HUES64 (cell line): ENCODE results near the gene RFX2.
"Not testable (repeated sequence)": the region's sequence is repeated elsewhere in the genome, so short reads cannot be mapped to it uniquely, and the experiment has no call there.

ENCODE experiments used
- H3K27ac ChIP-seq: 2 replicates; pipeline ENCODE4 v1.7.0; 2013; ENCODE audit warnings: low read depth, low read length, inconsistent platforms
- H3K27me3 ChIP-seq: 2 replicates; pipeline ENCODE4 v1.6.1; 2013; ENCODE audit warnings: mild to moderate bottlenecking, low read length; ENCODE audit not compliant: insufficient read depth
- H3K36me3 ChIP-seq: 2 replicates; pipeline ENCODE4 v1.6.1; 2013; ENCODE audit warnings: mild to moderate bottlenecking, low read length; ENCODE audit not compliant: insufficient read depth
- H3K4me1 ChIP-seq: 2 replicates; pipeline ENCODE4 v1.6.1; 2013; ENCODE audit warnings: mild to moderate bottlenecking, low read length, moderate library complexity; ENCODE audit not compliant: insufficient read depth
- H3K4me3 ChIP-seq: 2 replicates; pipeline ENCODE4 v1.5.1; 2013; ENCODE audit warnings: mild to moderate bottlenecking, low read length, moderate library complexity
- H3K9ac ChIP-seq: 2 replicates; pipeline ENCODE4 v1.6.1; 2013; ENCODE audit warnings: mild to moderate bottlenecking, low read depth, low read length
- H3K9me3 ChIP-seq: 2 replicates; pipeline ENCODE4 v1.6.1; 2013; ENCODE audit warnings: low read depth, low read length; ENCODE audit not compliant: insufficient read depth
- WGBS: fragments of 150-250, 120-280 bp; methylation state at CpG from one replicate; pipeline ENCODE4 v1.1.7; 2013; ENCODE audit warnings: missing lambda C conversion rate; 5-methylcytosine and 5-hydroxymethylcytosine counted together

The RFX2 gene

GRCh38 chr19:6032381-6032780 lies 77.9 kb downstream of the RFX2 start:
- Histone ChIP-seq H3K4me3 (no peak overlapping the region), H3K9me3 (no peaks in the 10 kb centered on the region), H3K4me1 (no peaks in the 10 kb centered on the region), H3K9ac (no peak overlapping the region), H3K27ac (no peak overlapping the region), H3K27me3 (no peaks in the 10 kb centered on the region), H3K36me3 (no peaks in the 10 kb centered on the region)
- 81% methylated on average over 4 of the region's 4 CpGs for WGBS

GRCh38 chr19:6030214-6030507 lies 80.1 kb downstream of the RFX2 start:
- Histone ChIP-seq H3K27me3 (no peaks in the 10 kb centered on the region), H3K36me3 (no peaks in the 10 kb centered on the region), H3K4me3 (no peak overlapping the region), H3K9ac (no peak overlapping the region), H3K4me1 (no peaks in the 10 kb centered on the region), H3K9me3 (no peaks in the 10 kb centered on the region), H3K27ac (no peak overlapping the region)
- 81% methylated on average over 3 of the region's 3 CpGs for WGBS

GRCh38 chr19:6026390-6027227 lies 83.7 kb downstream of the RFX2 start:
- H3K9me3 ChIP-seq = no peaks in the 10 kb centered on the region
- no peaks in the 10 kb centered on the region for H3K27me3 ChIP-seq
- WGBS = 94% methylated on average over 30 of the region's 30 CpGs
- H3K4me3 ChIP-seq = no peak overlapping the region
- H3K27ac ChIP-seq = no peak overlapping the region
- H3K36me3 ChIP-seq = no peaks in the 10 kb centered on the region
- no peak overlapping the region for H3K9ac ChIP-seq
- no peaks in the 10 kb centered on the region for H3K4me1 ChIP-seq

GRCh38 chr19:6024756-6025155 lies 85.5 kb downstream of the RFX2 start:
- H3K4me1 ChIP-seq, H3K4me3 ChIP-seq, H3K9me3 ChIP-seq, H3K27ac ChIP-seq, H3K36me3 ChIP-seq, H3K27me3 ChIP-seq, H3K9ac ChIP-seq: not testable (repeated sequence)
- WGBS = 95% methylated on average over 26 of the region's 27 CpGs

- Histone ChIP-seq H3K4me1 (no peaks in the 10 kb centered on the region), H3K9ac (no peak overlapping the region), H3K4me3 (no peak overlapping the region), H3K9me3 (no peaks in the 10 kb centered on the region), H3K36me3 (no peaks in the 10 kb centered on the region), H3K27me3 (no peaks in the 10 kb centered on the region), H3K27ac (no peak overlapping the region)
- WGBS = 90% methylated on average over 12 of the region's 12 CpGs
Measured at GRCh38 chr19:6023936-6024335, 86.4 kb downstream of the RFX2 start.

GRCh38 chr19:6023085-6023682 lies 87.1 kb downstream of the RFX2 start:
- Histone ChIP-seq H3K4me3 (no peak overlapping the region), H3K9ac (no peak overlapping the region), H3K36me3 (no peaks in the 10 kb centered on the region), H3K27me3 (no peaks in the 10 kb centered on the region), H3K27ac (no peak overlapping the region), H3K9me3 (no peaks in the 10 kb centered on the region), H3K4me1 (no peaks in the 10 kb centered on the region)
- WGBS = 85% methylated on average over 21 of the region's 21 CpGs

GRCh38 chr19:6022570-6023064 lies 87.7 kb downstream of the RFX2 start:
- WGBS = 60% methylated on average over 16 of the region's 16 CpGs
- H3K27ac ChIP-seq = no peak overlapping the region
- H3K4me1 ChIP-seq = no peaks in the 10 kb centered on the region
- H3K36me3 ChIP-seq = no peaks in the 10 kb centered on the region
- no peaks in the 10 kb centered on the region for H3K27me3 ChIP-seq
- H3K9me3 ChIP-seq = no peaks in the 10 kb centered on the region
- H3K4me3 ChIP-seq = no peak overlapping the region
- no peak overlapping the region for H3K9ac ChIP-seq

GRCh38 chr19:6021878-6022569 lies 88.3 kb downstream of the RFX2 start:
- H3K27me3 ChIP-seq = no peaks in the 10 kb centered on the region
- no peaks in the 10 kb centered on the region for H3K36me3 ChIP-seq
- no peak overlapping the region for H3K9ac ChIP-seq
- H3K27ac ChIP-seq = no peak overlapping the region
- H3K4me3 ChIP-seq = no peak overlapping the region
- H3K9me3 ChIP-seq = no peaks in the 10 kb centered on the region
- no peaks in the 10 kb centered on the region for H3K4me1 ChIP-seq
- 46% methylated on average over 29 of the region's 29 CpGs for WGBS

GRCh38 chr19:6020972-6021805 lies 89.1 kb downstream of the RFX2 start:
- no peaks in the 10 kb centered on the region for H3K36me3 ChIP-seq
- no peak overlapping the region for H3K27ac ChIP-seq
- H3K4me3 ChIP-seq = no peak overlapping the region
- 91% methylated on average over 22 of the region's 22 CpGs for WGBS
- no peaks in the 10 kb centered on the region for H3K27me3 ChIP-seq
- H3K9ac ChIP-seq = no peak overlapping the region
- no peaks in the 10 kb centered on the region for H3K4me1 ChIP-seq
- no peaks in the 10 kb centered on the region for H3K9me3 ChIP-seq

GRCh38 chr19:6020166-6020882 lies 90.0 kb downstream of the RFX2 start:
- 93% methylated on average over 20 of the region's 20 CpGs for WGBS

More at GRCh38 chr19:6020166-6020882, 90.0 kb downstream of the RFX2 start:
- no peaks in the 10 kb centered on the region for H3K36me3 ChIP-seq
- H3K4me1 ChIP-seq = no peaks in the 10 kb centered on the region
- no peak overlapping the region for H3K4me3 ChIP-seq
- H3K9me3 ChIP-seq = no peaks in the 10 kb centered on the region
- no peak overlapping the region for H3K27ac ChIP-seq
- no peak overlapping the region for H3K9ac ChIP-seq
- no peaks in the 10 kb centered on the region for H3K27me3 ChIP-seq
